HepG2 (cell line): ENCODE results near the gene SAE1. TPM values are rescaled to one million over a fixed set of nuclear protein-coding genes. Genes with fewer than 3 reads are reported as not detected.

Source experiments
- AGO1 ChIP-seq: fragments of 200-400 bp; formaldehyde crosslinking; IDR thresholded peaks from 2 replicates; pipeline ENCODE4 v1.6.1; 2017; ENCODE audit warnings: mild to moderate bottlenecking, low read depth, low read length, moderate library complexity; ENCODE audit not compliant: poor library complexity, severe bottlenecking
- ATAD3A ChIP-seq: sonication (generic); formaldehyde crosslinking; IDR thresholded peaks from 2 replicates; pipeline ENCODE4 v1.4.0; 2020; ENCODE audit warnings: missing genetic modification reagents
- CHD4 ChIP-seq: fragments of 200-600 bp; sonication (generic); IDR thresholded peaks from 2 replicates; pipeline ENCODE4 v1.7.0; 2017; ENCODE audit warnings: mild to moderate bottlenecking, low read length, borderline replicate concordance
- FOXM1 ChIP-seq: sonication (generic); formaldehyde crosslinking; IDR thresholded peaks from 2 replicates; pipeline ENCODE4 v1.5.0; 2020; ENCODE audit warnings: missing genetic modification reagents
- JUND ChIP-seq: sonication (generic); formaldehyde crosslinking; IDR thresholded peaks from 2 replicates; pipeline ENCODE4 v1.8.0; 2022; ENCODE audit warnings: mild to moderate bottlenecking, missing genetic modification reagents
- MEF2D ChIP-seq: sonication (generic); formaldehyde crosslinking; IDR thresholded peaks from 2 replicates; pipeline ENCODE4 v1.5.1; 2020; ENCODE audit warnings: mild to moderate bottlenecking, missing genetic modification reagents
- MTF2 ChIP-seq: sonication (generic); formaldehyde crosslinking; IDR thresholded peaks from 2 replicates; pipeline ENCODE4 v1.5.0; 2020; ENCODE audit warnings: missing genetic modification reagents, borderline replicate concordance
- NFE2 ChIP-seq: sonication (generic); formaldehyde crosslinking; IDR thresholded peaks from 2 replicates; pipeline ENCODE4 v1.4.0; 2020; ENCODE audit warnings: missing genetic modification reagents
- PPARG ChIP-seq: conservative IDR thresholded peaks from 2 replicates; pipeline ENCODE4 v1.6.1; 2016; ENCODE audit warnings: missing biosample characterization, missing genetic modification reagents
- RARA ChIP-seq: IDR thresholded peaks from 2 replicates; pipeline ENCODE4 v1.6.1; 2016; ENCODE audit warnings: missing genetic modification reagents, missing compliant biosample characterization
- SNAPC4 ChIP-seq: sonication (generic); formaldehyde crosslinking; IDR thresholded peaks from 2 replicates; pipeline ENCODE4 v1.4.0; 2020; ENCODE audit warnings: mild to moderate bottlenecking, missing genetic modification reagents
- SNAPC5 ChIP-seq: sonication (generic); formaldehyde crosslinking; IDR thresholded peaks from 2 replicates; pipeline ENCODE4 v1.8.1; 2023; ENCODE audit warnings: mild to moderate bottlenecking, missing genetic modification reagents, borderline replicate concordance
- SP140L ChIP-seq: sonication (generic); formaldehyde crosslinking; IDR thresholded peaks from 2 replicates; pipeline ENCODE4 v1.4.0; 2020; ENCODE audit warnings: missing genetic modification reagents, borderline replicate concordance
- SP5 ChIP-seq: IDR thresholded peaks from 2 replicates; pipeline ENCODE4 v1.6.1; 2016; ENCODE audit warnings: low read depth, borderline replicate concordance
- TOPORS ChIP-seq: sonication (generic); formaldehyde crosslinking; IDR thresholded peaks from 2 replicates; pipeline ENCODE4 v1.8.0; 2023; ENCODE audit warnings: mild to moderate bottlenecking, missing genetic modification reagents
- ZMAT5 ChIP-seq: sonication (generic); formaldehyde crosslinking; IDR thresholded peaks from 2 replicates; pipeline ENCODE4 v1.5.0; 2020; ENCODE audit warnings: mild to moderate bottlenecking, low read depth, missing genetic modification reagents, borderline replicate concordance
- ZNF180 ChIP-seq: sonication (generic); formaldehyde crosslinking; IDR thresholded peaks from 2 replicates; pipeline ENCODE4 v1.4.0; 2020; ENCODE audit warnings: low read depth, missing genetic modification reagents, borderline replicate concordance
- ZNF256 ChIP-seq: sonication (generic); formaldehyde crosslinking; conservative IDR thresholded peaks from 2 replicates; pipeline ENCODE4 v1.4.0; 2020; ENCODE audit warnings: missing genetic modification reagents
- ZNF512B ChIP-seq: sonication (generic); formaldehyde crosslinking; IDR thresholded peaks from 2 replicates; pipeline ENCODE4 v1.5.1; 2020; ENCODE audit warnings: missing genetic modification reagents, mild to moderate bottlenecking, borderline replicate concordance
- ZNF598 ChIP-seq: sonication (generic); formaldehyde crosslinking; IDR thresholded peaks from 2 replicates; pipeline ENCODE4 v1.5.1; 2020; ENCODE audit warnings: mild to moderate bottlenecking, missing genetic modification reagents, borderline replicate concordance
- ZNF761 ChIP-seq: sonication (generic); formaldehyde crosslinking; conservative IDR thresholded peaks from 2 replicates; pipeline ENCODE4 v1.4.0; 2020; ENCODE audit warnings: mild to moderate bottlenecking, missing genetic modification reagents
- ZNF777 ChIP-seq: sonication (generic); formaldehyde crosslinking; IDR thresholded peaks from 2 replicates; pipeline ENCODE4 v1.4.0; 2020; ENCODE audit warnings: missing genetic modification reagents
- polyA plus RNA-seq, 8 experiments: library from polyadenylated mRNA; depleted of rRNA in 3 of 8; stranded (reverse) in 7 of 8; unstranded in 1 of 8; fragments of >200 nt; fragmentation: Illumina TruSeq in 4 of 8; extraction: Trizol in 4 of 8; gene quantifications; 2 replicates each; pipeline versions ENCODE4 v1.2.1 to v1.2.3, GENCODE V29; 2011 to 2016; ENCODE audit warnings: low read depth in 4 of 8, missing spikeins in 1 of 8, mixed read lengths in 1 of 8; ENCODE audit not compliant: insufficient read depth in 1 of 8
- total RNA-seq, 5 experiments: library from RNA; depleted of rRNA; stranded (reverse); fragments of >200 nt; fragmentation: Illumina TruSeq; extraction: Trizol; gene quantifications; 2 replicates each; pipeline ENCODE4 v1.2.3, GENCODE V29; 2016; ENCODE audit warnings: low read depth in 1 of 5

SAE1 gene
- total and polyA plus RNA-seq, 2 of the 13 experiments (the other 11 are each of a cell fraction or from before 2014, with no cell fraction given), result 87.6 to 197 TPM

GRCh38 chr19:47112166-47112996 lies 18.3 kb upstream of the SAE1 start (continued):
- TF ChIP-seq ZNF512B (CRISPR knock-in tag) (0 out of 2 replicates have a peak, but pooled peaks have one; percentile 14), SNAPC5 (no peak), ZNF761 (CRISPR knock-in tag) (no peak), ZNF598 (CRISPR knock-in tag) (no peak), AGO1 (no peak), ZMAT5 (no peak), SNAPC4 (no peak; the same call in 1 of the 2 replicates), ZNF256 (CRISPR knock-in tag) (0 out of 2 replicates have a peak, but pooled peaks have one; percentile 29), RARA (CRISPR knock-in tag) (no peak), ZNF777 (CRISPR knock-in tag) (no peak), ATAD3A (no peak), SP5 (CRISPR knock-in tag) (0 out of 2 replicates have a peak, but pooled peaks have one; percentile 40), CHD4 (no peak), MTF2 (CRISPR knock-in tag) (no peak), FOXM1 (CRISPR knock-in tag) (no peak), SP140L (CRISPR knock-in tag) (no peak), ZNF180 (CRISPR knock-in tag) (no peak), JUND (CRISPR knock-in tag) (0 out of 2 replicates have a peak, but pooled peaks have one; percentile 22), TOPORS (CRISPR knock-in tag) (no peak), MEF2D (CRISPR knock-in tag) (no peak; the same call in none of the 2 replicates), NFE2 (CRISPR knock-in tag) (no peak), PPARG (CRISPR knock-in tag) (no peak)
